Stimulated activated effector memory CD8-positive, alpha-beta T cell treated with anti-CD3 and anti-CD28 coated beads, Interleukin-12 subunit alpha, Interleukin-12 subunit beta, amount 100 ng/mL, for 72 hours (primary cell): ENCODE data around the gene MIPEP.

Experiments used
- ATAC-seq: fragments of 150-1000 bp; cut with Tn5 transposase; 2 replicates; pipeline ENCODE4 v1.10.0; 2021
- DNase-seq, 2 donors: peaks; one replicate each; pipeline ENCODE4 v3.0.0; 2021 to 2022; ENCODE audit warnings: low spot score in 2 of 2
- H3K27ac Mint-ChIP-seq: one replicate; pipeline ENCODE4 v1.8.0; 2022; ENCODE audit warnings: mild to moderate bottlenecking, mixed read lengths
- H3K36me3 Mint-ChIP-seq: one replicate; pipeline ENCODE4 v1.8.0; 2022; ENCODE audit warnings: mild to moderate bottlenecking, mixed read lengths
- H3K4me1 Mint-ChIP-seq: one replicate; pipeline ENCODE4 v1.8.0; 2022; ENCODE audit warnings: mixed read lengths
- H3K4me3 Mint-ChIP-seq: one replicate; pipeline ENCODE4 v1.8.0; 2022; ENCODE audit warnings: mild to moderate bottlenecking, mixed read lengths
- H3K9me3 Mint-ChIP-seq: one replicate; pipeline ENCODE4 v1.8.0; 2022; ENCODE audit warnings: mixed read lengths

MIPEP gene

DNA sequence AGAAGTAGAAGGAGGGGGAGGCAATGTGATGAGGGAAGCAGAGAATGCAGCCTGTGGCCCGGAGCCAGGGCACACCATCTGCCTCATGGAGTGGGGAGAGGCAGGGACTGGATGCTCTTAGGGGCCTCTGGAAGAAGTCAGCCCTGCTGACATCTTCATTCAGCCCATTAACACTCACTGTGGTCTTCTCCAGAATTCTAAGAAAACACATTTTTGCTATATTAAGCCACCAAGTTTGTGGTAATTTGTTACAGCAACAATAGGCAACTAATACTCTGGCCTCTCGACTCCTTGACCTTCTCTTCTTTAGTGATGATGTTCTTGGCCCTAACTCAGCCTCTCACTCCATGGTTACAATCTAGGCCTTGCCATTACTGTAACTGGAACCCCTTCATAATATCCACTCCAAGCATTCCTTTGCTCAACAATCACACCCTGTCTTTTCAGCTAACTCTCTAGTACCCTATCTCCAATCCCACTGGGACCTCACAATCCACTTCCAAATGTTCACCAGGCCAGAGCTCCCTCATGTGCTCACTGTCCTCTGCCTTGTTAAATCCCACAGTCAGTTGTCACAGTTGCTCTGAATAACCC is 98.5 kb downstream of the MIPEP start:
- no peak overlapping the region for H3K27ac Mint-ChIP-seq
- no peak for DNase-seq
- no peak for ATAC-seq
- peaks cover 6% of the 10 kb centered on the region for H3K4me1 Mint-ChIP-seq
- no peaks in the 10 kb centered on the region for H3K9me3 Mint-ChIP-seq
- H3K4me3 Mint-ChIP-seq = no peak overlapping the region
- H3K36me3 Mint-ChIP-seq = no peaks in the 10 kb centered on the region

DNA sequence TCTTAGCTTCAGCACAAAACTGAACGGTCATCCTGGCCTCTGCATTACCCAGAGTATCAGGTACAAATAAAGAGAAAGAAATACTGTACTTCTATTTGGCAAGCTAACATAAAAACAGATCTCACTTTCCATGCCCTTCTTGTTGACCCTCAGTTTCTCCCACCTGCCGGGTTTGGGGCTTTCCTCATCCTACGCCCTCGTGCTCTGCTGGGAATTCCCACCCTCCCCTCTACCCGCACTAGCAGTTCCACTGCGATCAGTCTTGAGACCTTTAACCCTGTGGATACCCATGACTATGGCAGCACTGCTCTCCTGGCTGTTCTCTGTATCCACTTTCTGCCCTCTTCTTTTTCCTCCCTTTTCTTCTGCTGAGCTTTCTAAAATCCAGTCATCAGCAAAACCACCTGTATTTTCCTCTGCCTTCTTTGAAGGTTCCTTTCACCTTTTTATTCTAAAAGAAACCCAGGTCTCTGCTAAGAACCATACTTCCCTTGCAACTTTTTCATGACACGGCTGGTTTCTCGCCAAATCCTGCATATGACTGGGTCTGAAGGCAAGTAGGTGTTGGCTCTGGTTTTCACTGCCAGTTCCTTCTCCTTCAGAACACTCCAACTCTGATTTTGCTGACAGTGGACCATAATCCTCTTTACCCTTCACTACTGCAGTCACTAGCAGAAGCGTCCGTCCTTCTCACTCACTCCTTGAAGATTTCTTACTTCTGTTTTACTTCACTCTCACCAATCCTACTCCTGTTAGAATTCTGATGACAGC is 99.4 kb downstream of the MIPEP start:
- peaks cover 6% of the 10 kb centered on the region for H3K4me1 Mint-ChIP-seq
- no peak overlapping the region for H3K4me3 Mint-ChIP-seq
- H3K9me3 Mint-ChIP-seq = no peaks in the 10 kb centered on the region
- ATAC-seq (no peak), DNase-seq (no peak)
- H3K27ac Mint-ChIP-seq = no peak overlapping the region
- H3K36me3 Mint-ChIP-seq = no peaks in the 10 kb centered on the region

DNA sequence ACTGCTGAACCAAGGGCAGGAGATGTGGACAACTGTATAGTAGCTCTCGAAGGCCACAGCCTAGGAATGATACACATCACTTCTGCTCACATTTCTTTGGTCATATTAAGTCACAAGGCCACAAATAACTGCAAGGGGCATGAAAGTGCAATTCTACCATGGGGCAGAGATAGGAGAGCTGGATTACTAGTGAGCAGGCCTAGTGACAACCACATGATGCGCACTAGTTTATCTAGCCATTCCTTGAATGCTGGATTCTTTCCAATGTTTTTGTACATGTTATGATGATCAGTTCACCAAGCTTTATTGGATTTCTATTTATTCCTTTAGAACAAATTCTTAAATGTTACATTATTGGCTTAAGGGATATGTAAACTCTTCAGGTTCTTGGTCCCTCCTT is 100.7 kb downstream of the MIPEP start:
- ATAC-seq (no peak), DNase-seq (no peak)
- Mint-ChIP-seq H3K9me3 (no peaks in the 10 kb centered on the region), H3K36me3 (no peaks in the 10 kb centered on the region), H3K4me1 (peaks cover under 1% of the 10 kb centered on the region), H3K27ac (no peak overlapping the region), H3K4me3 (no peak overlapping the region)

DNA sequence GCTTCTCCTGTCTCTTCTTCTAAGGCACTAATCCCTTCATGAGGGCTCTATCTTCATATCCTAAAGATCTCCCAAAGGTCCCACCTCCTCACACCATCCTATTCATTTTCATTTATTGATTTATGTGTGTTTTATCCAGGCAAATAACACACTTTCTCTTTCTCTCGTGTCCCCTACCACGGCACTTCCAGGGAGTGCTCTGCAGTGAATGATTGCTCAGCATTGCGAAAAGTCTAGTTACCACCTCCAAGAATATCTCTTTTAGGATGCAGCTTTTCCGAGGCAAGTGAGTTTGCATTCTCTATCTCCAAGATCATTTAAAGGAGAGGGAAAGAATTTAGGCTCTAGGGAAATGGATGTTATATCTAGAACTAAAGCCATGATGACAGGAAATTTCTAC is 101.7 kb downstream of the MIPEP start:
- H3K9me3 Mint-ChIP-seq = no peaks in the 10 kb centered on the region
- ATAC-seq (no peak), DNase-seq (no peak)
- H3K4me1 Mint-ChIP-seq = peaks cover under 1% of the 10 kb centered on the region
- no peak overlapping the region for H3K4me3 Mint-ChIP-seq
- H3K36me3 Mint-ChIP-seq = no peaks in the 10 kb centered on the region
- no peak overlapping the region for H3K27ac Mint-ChIP-seq

DNA sequence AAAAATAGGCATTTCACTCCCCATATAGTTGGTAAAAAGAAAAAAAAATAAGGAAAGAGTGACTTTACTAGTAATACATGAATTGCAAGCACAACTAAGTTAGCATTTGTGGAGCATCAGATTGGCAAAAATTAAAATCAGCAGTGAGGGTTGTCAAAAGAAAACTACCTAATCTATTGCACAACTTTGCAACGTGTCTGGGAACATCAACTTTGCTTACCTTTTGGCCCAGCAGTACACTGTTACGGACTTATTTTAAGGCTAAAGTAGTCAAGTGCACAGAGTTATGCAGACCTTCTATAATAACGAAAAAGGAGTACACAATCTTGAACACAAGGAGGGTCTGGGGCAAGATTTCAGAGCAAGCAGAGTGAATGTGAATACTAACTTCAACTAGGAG is 102.6 kb downstream of the MIPEP start:
- H3K36me3 Mint-ChIP-seq = no peaks in the 10 kb centered on the region
- no peak overlapping the region for H3K4me3 Mint-ChIP-seq
- H3K4me1 Mint-ChIP-seq = peaks cover 7% of the 10 kb centered on the region
- ATAC-seq (no peak), DNase-seq (no peak)
- no peaks in the 10 kb centered on the region for H3K9me3 Mint-ChIP-seq
- no peak overlapping the region for H3K27ac Mint-ChIP-seq

DNA sequence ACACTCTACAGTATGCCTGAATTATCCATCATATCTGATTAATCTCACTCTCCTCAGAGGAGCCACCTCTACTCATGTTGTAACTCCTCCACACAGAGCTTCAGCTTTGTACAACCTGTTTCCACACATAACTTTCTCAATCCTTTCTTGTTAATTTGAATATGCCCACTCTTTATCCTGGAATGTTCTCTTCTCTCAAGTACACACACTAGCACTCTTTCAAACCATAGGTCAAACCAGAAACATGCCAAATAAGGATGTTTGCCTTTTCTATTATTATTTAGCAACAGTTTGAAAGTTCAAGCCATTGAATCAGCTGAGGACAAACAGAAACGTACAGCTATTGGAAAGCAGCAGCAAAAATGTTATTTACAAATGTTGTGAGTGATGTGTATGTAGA is 110.3 kb downstream of the MIPEP start:
- H3K4me1 Mint-ChIP-seq = peaks cover 7% of the 10 kb centered on the region
- no peak overlapping the region for H3K4me3 Mint-ChIP-seq
- no peak for ATAC-seq
- H3K27ac Mint-ChIP-seq = no peak overlapping the region
- no peaks in the 10 kb centered on the region for H3K36me3 Mint-ChIP-seq
- no peaks in the 10 kb centered on the region for H3K9me3 Mint-ChIP-seq
- no peak for DNase-seq

GRCh38 chr13:23778002-23778652 is 111.1 kb downstream of the MIPEP start:
- H3K9me3 Mint-ChIP-seq = no peaks in the 10 kb centered on the region
- peaks cover 7% of the 10 kb centered on the region for H3K4me1 Mint-ChIP-seq
- H3K36me3 Mint-ChIP-seq = no peaks in the 10 kb centered on the region
- no peak for DNase-seq
- no peak overlapping the region for H3K4me3 Mint-ChIP-seq
- ATAC-seq = no peak
- no peak overlapping the region for H3K27ac Mint-ChIP-seq

GRCh38 chr13:23777575-23777870 is 111.7 kb downstream of the MIPEP start:
- H3K9me3 Mint-ChIP-seq = no peaks in the 10 kb centered on the region
- peaks cover 7% of the 10 kb centered on the region for H3K4me1 Mint-ChIP-seq
- H3K4me3 Mint-ChIP-seq = no peak overlapping the region
- H3K27ac Mint-ChIP-seq = no peak overlapping the region
- DNase-seq (no peak), ATAC-seq (no peak)
- no peaks in the 10 kb centered on the region for H3K36me3 Mint-ChIP-seq

- ATAC-seq = no peak
- H3K27ac Mint-ChIP-seq = no peak overlapping the region
Observed at GRCh38 chr13:23776698-23777574, 112.3 kb downstream of the MIPEP start.

GRCh38 chr13:23772717-23773116 is 116.5 kb downstream of the MIPEP start:
- H3K36me3 Mint-ChIP-seq = no peaks in the 10 kb centered on the region
- no peaks in the 10 kb centered on the region for H3K9me3 Mint-ChIP-seq
- H3K4me3 Mint-ChIP-seq = no peak overlapping the region
- ATAC-seq (no peak), DNase-seq (no peak)
- no peak overlapping the region for H3K27ac Mint-ChIP-seq
- H3K4me1 Mint-ChIP-seq = no peaks in the 10 kb centered on the region

More at GRCh38 chr13:23776698-23777574, 112.3 kb downstream of the MIPEP start:
- DNase-seq = no peak
- Mint-ChIP-seq H3K4me3 (no peak overlapping the region), H3K9me3 (no peaks in the 10 kb centered on the region), H3K4me1 (peaks cover 1% of the 10 kb centered on the region), H3K36me3 (no peaks in the 10 kb centered on the region)

DNA sequence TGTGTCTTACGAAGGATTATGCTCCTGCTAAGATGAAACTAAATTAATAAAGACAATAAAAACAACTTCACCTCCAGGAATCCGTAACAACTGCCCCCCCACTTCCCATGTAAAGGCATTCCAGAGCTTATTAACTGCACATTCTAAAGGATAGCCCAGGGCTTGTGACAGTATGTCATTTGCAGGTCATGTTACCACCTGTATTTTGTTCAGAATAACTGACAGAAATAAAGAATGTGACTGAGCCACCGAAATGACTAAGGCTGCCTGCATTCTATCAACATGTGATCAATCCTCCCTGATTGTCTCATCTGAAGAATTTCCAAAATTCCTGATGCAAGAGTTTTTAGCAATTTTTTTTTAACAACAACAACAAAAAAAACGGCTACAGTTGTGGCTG is 117.2 kb downstream of the MIPEP start:
- Mint-ChIP-seq H3K4me1 (no peaks in the 10 kb centered on the region), H3K36me3 (no peaks in the 10 kb centered on the region), H3K9me3 (no peaks in the 10 kb centered on the region), H3K4me3 (no peak overlapping the region), H3K27ac (no peak overlapping the region)
- ATAC-seq = no peak
- no peak for DNase-seq

GRCh38 chr13:23771552-23771951 is 117.6 kb downstream of the MIPEP start:
- Mint-ChIP-seq H3K4me3 (no peak overlapping the region), H3K4me1 (no peaks in the 10 kb centered on the region), H3K27ac (no peak overlapping the region), H3K36me3 (no peaks in the 10 kb centered on the region), H3K9me3 (no peaks in the 10 kb centered on the region)
- DNase-seq (no peak), ATAC-seq (peak; percentile 59)

- no peaks in the 10 kb centered on the region for H3K4me1 Mint-ChIP-seq
- H3K27ac Mint-ChIP-seq = no peak overlapping the region
- no peak overlapping the region for H3K4me3 Mint-ChIP-seq
- no peak for ATAC-seq
- H3K9me3 Mint-ChIP-seq = no peaks in the 10 kb centered on the region
- H3K36me3 Mint-ChIP-seq = no peaks in the 10 kb centered on the region
- no peak for DNase-seq
Observed at GRCh38 chr13:23770973-23771372, 118.2 kb downstream of the MIPEP start.

- no peak for DNase-seq
- Mint-ChIP-seq H3K27ac (no peak overlapping the region), H3K4me3 (no peak overlapping the region), H3K4me1 (no peaks in the 10 kb centered on the region), H3K9me3 (no peaks in the 10 kb centered on the region), H3K36me3 (no peaks in the 10 kb centered on the region)
- ATAC-seq = no peak
Observed at GRCh38 chr13:23770428-23770827, 118.8 kb downstream of the MIPEP start.

- Mint-ChIP-seq H3K36me3 (no peaks in the 10 kb centered on the region), H3K4me3 (no peak overlapping the region)
- ATAC-seq = no peak
Observed at GRCh38 chr13:23769401-23769800, 119.8 kb downstream of the MIPEP start.

More at GRCh38 chr13:23769401-23769800, 119.8 kb downstream of the MIPEP start:
- Mint-ChIP-seq H3K4me1 (no peaks in the 10 kb centered on the region), H3K27ac (no peak overlapping the region), H3K9me3 (no peaks in the 10 kb centered on the region)
- no peak for DNase-seq
